HL-60 (cell line): ENCODE data around the gene RBM27.

Experiments used
- DNase-seq, 2 experiments: peaks; one replicate each; pipeline ENCODE4 v3.0.0-alpha.2; 2010 to 2020; ENCODE audit warnings: low read depth in 1 of 2, low spot score in 1 of 2
- H3K27ac ChIP-seq: fragments of 250-450 bp; sonication (Bioruptor Pico); replicated peaks from 2 replicates; pipeline ENCODE4 v1.5.1; 2020; ENCODE audit warnings: mild to moderate bottlenecking, moderate library complexity
- H3K27me3 ChIP-seq: fragments of 250-450 bp; sonication (Bioruptor Pico); 2 replicates; pipeline ENCODE4 v1.5.1; 2021; ENCODE audit warnings: mild to moderate bottlenecking, moderate library complexity; ENCODE audit not compliant: insufficient read depth, poor library complexity, severe bottlenecking
- H3K4me3 ChIP-seq: replicated peaks from 2 replicates; pipeline ENCODE4 v1.5.1; 2011; ENCODE audit warnings: mild to moderate bottlenecking, control low read depth, low read length; ENCODE audit not compliant: insufficient read depth
- GABPA ChIP-seq: IDR thresholded peaks from 2 replicates; pipeline ENCODE4 v1.6.1; 2012; ENCODE audit warnings: low read depth
- POLR2AphosphoS5 ChIP-seq: IDR thresholded peaks from 2 replicates; pipeline ENCODE4 v1.6.1; 2012; ENCODE audit warnings: low read depth
- SPI1 ChIP-seq: IDR thresholded peaks from 2 replicates; pipeline ENCODE4 v1.6.1; 2012; ENCODE audit warnings: low read depth, mild to moderate bottlenecking, borderline replicate concordance
- long read RNA-seq: library from polyadenylated mRNA; unstranded; transcript quantifications from one replicate; pipeline ENCODE4 v2.0.0, GENCODE V29; 2020
- TF ChIP-seq, protein P1 (sequence below): IDR thresholded peaks from 2 replicates; pipeline ENCODE4 v1.6.1; 2012; ENCODE audit warnings: low read depth; ENCODE audit not compliant: insufficient replicate concordance
- TF ChIP-seq, protein P2 (sequence below): IDR thresholded peaks from one replicate; pipeline ENCODE4 v1.5.1; 2011; ENCODE audit warnings: low read length, control low read depth, inconsistent platforms; ENCODE audit not compliant: insufficient read depth

The RBM27 gene, protein sequence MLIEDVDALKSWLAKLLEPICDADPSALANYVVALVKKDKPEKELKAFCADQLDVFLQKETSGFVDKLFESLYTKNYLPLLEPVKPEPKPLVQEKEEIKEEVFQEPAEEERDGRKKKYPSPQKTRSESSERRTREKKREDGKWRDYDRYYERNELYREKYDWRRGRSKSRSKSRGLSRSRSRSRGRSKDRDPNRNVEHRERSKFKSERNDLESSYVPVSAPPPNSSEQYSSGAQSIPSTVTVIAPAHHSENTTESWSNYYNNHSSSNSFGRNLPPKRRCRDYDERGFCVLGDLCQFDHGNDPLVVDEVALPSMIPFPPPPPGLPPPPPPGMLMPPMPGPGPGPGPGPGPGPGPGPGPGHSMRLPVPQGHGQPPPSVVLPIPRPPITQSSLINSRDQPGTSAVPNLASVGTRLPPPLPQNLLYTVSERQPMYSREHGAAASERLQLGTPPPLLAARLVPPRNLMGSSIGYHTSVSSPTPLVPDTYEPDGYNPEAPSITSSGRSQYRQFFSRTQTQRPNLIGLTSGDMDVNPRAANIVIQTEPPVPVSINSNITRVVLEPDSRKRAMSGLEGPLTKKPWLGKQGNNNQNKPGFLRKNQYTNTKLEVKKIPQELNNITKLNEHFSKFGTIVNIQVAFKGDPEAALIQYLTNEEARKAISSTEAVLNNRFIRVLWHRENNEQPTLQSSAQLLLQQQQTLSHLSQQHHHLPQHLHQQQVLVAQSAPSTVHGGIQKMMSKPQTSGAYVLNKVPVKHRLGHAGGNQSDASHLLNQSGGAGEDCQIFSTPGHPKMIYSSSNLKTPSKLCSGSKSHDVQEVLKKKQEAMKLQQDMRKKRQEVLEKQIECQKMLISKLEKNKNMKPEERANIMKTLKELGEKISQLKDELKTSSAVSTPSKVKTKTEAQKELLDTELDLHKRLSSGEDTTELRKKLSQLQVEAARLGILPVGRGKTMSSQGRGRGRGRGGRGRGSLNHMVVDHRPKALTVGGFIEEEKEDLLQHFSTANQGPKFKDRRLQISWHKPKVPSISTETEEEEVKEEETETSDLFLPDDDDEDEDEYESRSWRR
- long read RNA-seq, full-length matches to known transcripts: 1 of 80 reads
- long read RNA-seq, partial matches to known transcripts: 66 of 80 reads
- long read RNA-seq, other reads (novel, unspliced or antisense): 13 of 80 reads

DNA sequence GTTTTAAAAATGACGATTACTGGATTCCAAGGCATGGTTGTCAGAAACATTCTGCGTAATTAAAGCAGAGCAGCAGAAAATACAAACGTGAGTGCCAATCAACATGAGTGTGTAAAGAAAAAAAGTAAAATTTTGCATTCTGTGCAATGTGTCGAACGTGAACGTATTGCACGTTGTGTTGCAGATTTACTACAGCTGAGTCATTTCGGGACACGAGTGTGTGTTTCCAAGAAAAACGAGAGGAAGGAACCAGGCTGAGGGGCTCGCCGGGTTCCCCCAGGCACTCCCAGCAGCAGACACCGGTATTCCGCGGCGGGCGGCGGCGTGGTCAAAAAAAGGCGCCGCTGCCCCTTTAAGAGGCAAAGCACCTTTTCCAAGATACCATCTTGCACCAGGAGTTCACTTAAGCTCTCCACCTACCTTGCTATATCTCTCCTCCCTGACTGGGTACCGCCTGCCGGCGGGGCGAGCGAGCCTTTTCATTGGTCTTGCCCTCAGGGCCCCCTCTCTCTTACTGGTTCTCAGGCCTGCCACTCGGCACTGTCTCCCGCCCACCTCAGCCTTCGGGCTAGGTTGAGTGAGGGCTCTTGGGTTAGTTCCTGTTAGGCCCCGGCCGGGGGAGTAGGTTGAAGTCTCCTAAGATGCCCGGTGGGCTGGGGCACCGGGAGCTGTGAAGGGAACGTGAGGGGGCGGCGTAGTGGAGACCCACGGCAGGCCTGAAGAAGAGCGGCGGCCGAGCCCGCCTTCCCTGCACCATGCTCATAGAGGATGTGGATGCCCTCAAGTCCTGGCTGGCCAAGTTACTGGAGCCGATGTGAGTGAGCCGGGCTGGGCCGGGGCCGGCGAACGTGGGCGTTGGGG, at the start of gene RBM27:
TSS of gene RBM27 (plus strand) at position 595 of the 861 bp plus-strand sequence. CDS start at position 756, 161 bp downstream.
- no peaks in the 10 kb centered on the region for H3K27me3 ChIP-seq
- peak within 1 kb of the TSS; percentile 95 for H3K4me3 ChIP-seq
- TF ChIP-seq, protein P1, sequence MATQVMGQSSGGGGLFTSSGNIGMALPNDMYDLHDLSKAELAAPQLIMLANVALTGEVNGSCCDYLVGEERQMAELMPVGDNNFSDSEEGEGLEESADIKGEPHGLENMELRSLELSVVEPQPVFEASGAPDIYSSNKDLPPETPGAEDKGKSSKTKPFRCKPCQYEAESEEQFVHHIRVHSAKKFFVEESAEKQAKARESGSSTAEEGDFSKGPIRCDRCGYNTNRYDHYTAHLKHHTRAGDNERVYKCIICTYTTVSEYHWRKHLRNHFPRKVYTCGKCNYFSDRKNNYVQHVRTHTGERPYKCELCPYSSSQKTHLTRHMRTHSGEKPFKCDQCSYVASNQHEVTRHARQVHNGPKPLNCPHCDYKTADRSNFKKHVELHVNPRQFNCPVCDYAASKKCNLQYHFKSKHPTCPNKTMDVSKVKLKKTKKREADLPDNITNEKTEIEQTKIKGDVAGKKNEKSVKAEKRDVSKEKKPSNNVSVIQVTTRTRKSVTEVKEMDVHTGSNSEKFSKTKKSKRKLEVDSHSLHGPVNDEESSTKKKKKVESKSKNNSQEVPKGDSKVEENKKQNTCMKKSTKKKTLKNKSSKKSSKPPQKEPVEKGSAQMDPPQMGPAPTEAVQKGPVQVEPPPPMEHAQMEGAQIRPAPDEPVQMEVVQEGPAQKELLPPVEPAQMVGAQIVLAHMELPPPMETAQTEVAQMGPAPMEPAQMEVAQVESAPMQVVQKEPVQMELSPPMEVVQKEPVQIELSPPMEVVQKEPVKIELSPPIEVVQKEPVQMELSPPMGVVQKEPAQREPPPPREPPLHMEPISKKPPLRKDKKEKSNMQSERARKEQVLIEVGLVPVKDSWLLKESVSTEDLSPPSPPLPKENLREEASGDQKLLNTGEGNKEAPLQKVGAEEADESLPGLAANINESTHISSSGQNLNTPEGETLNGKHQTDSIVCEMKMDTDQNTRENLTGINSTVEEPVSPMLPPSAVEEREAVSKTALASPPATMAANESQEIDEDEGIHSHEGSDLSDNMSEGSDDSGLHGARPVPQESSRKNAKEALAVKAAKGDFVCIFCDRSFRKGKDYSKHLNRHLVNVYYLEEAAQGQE: peak; percentile 23
- TF ChIP-seq GABPA: no peak
- TF ChIP-seq POLR2AphosphoS5: peak; percentile 74
- TF ChIP-seq, protein P2, sequence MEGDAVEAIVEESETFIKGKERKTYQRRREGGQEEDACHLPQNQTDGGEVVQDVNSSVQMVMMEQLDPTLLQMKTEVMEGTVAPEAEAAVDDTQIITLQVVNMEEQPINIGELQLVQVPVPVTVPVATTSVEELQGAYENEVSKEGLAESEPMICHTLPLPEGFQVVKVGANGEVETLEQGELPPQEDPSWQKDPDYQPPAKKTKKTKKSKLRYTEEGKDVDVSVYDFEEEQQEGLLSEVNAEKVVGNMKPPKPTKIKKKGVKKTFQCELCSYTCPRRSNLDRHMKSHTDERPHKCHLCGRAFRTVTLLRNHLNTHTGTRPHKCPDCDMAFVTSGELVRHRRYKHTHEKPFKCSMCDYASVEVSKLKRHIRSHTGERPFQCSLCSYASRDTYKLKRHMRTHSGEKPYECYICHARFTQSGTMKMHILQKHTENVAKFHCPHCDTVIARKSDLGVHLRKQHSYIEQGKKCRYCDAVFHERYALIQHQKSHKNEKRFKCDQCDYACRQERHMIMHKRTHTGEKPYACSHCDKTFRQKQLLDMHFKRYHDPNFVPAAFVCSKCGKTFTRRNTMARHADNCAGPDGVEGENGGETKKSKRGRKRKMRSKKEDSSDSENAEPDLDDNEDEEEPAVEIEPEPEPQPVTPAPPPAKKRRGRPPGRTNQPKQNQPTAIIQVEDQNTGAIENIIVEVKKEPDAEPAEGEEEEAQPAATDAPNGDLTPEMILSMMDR: no peak
- peak within 1 kb of the TSS; percentile 81 for H3K27ac ChIP-seq
- DNase-seq: peak; percentile 98 to 99

DNA sequence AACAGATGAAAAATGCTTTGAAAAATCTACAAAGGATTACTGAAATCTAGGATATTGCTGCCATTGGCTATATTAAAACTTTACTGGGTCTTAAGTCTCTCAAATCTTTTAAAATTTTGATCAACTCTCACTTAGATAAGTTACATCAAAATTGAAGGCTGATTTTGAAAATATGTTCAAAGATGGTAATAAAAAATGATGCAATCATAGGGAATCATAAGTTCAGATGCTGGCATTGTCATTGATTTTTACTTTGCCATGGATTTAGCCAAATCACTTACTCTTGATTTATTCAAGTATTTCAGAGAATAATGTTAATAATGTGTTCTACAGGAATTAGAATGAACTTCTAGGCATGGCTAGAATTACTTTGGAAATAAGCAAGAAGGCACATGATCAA, 45.1 kb upstream of the RBM27 start:
- no peaks in the 10 kb centered on the region for H3K27me3 ChIP-seq
- TF ChIP-seq GABPA (no peak), SPI1 (no peak), POLR2AphosphoS5 (no peak)
- TF ChIP-seq, protein P2: no peak
- TF ChIP-seq, protein P1: no peak
- DNase-seq: no peak
- no peak overlapping the region for H3K27ac ChIP-seq
- H3K4me3 ChIP-seq: no peak overlapping the region

DNA sequence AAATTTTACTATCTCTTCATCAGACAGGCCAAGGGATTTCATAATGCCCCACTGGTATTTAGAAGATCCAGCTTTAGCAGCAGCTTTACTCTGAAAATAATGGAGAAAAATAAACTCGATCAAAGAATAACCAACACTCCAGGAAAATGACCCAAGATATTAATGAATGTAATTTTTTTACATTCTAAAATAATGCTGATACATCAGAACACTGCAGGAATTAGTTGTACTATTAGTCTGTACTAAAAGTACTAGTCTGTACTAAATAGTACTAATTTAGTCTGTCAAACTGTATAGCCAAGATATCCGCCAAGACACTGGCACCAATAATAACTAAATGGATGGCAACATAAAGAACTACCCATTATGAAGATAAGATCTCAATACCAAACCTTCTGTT, 39.0 kb upstream of the RBM27 start:
- Histone ChIP-seq H3K27ac (no peak overlapping the region), H3K27me3 (no peaks in the 10 kb centered on the region), H3K4me3 (no peak overlapping the region)
- DNase-seq: no peak
- TF ChIP-seq, protein P1: no peak
- TF ChIP-seq SPI1 (no peak), GABPA (no peak)
- TF ChIP-seq, protein P2: no peak
